Fibroblast of pulmonary artery (primary cell): ENCODE results near the gene RABGGTA.

Experiments used
- DNase-seq: peaks from one replicate; pipeline ENCODE4 v3.0.0-alpha.2; 2010; ENCODE audit warnings: low read depth
- H3K4me3 ChIP-seq: replicated peaks from 2 replicates; pipeline ENCODE4 v1.5.1; 2011; ENCODE audit warnings: low read depth, mild to moderate bottlenecking, control low read depth, low read length, moderate library complexity
- TF ChIP-seq, protein P1 (sequence below): IDR thresholded peaks from 2 replicates; pipeline ENCODE4 v1.5.1; 2011; ENCODE audit warnings: mild to moderate bottlenecking, control low read depth, low read length, inconsistent platforms; ENCODE audit errors: missing control alignments

Gene RABGGTA

DNA sequence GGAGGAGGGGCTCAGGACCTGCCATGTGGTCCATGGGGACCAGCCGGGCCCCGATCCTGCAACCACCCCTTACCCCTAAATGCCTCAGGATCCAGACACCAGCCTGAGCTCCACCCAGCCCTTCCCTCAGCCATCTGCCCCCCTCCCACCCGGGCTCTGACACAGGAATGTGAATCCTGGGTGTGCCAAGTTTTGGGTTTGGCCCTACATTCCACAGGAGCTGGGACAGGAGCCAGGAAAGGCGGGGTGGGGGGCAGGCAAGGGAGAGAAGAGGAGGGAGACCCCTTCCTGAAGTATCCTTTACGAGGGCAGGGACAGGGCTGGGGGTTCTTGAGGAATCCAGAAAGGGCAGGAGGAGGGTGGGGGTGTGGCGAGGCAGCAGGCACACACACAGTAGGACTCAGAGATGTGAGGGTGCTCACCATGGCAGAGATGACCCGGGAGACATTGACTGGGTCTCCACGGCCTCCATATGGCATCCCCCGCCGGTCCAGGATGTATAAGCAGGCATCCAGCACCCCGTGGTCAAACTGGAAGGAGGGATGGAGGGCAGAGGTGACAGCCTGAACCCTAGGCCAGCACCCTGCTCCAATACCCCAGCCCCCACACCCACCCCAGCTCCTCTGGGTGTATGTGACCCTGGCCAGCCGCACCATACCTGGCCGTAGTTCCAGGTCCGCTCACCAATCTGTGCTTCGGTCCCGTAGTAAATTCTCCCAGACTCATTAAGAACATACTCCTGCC lies 11.9 kb downstream of the RABGGTA start:
- peak; percentile 49 for DNase-seq
- H3K4me3 ChIP-seq = no peak overlapping the region
- TF ChIP-seq, protein P1, sequence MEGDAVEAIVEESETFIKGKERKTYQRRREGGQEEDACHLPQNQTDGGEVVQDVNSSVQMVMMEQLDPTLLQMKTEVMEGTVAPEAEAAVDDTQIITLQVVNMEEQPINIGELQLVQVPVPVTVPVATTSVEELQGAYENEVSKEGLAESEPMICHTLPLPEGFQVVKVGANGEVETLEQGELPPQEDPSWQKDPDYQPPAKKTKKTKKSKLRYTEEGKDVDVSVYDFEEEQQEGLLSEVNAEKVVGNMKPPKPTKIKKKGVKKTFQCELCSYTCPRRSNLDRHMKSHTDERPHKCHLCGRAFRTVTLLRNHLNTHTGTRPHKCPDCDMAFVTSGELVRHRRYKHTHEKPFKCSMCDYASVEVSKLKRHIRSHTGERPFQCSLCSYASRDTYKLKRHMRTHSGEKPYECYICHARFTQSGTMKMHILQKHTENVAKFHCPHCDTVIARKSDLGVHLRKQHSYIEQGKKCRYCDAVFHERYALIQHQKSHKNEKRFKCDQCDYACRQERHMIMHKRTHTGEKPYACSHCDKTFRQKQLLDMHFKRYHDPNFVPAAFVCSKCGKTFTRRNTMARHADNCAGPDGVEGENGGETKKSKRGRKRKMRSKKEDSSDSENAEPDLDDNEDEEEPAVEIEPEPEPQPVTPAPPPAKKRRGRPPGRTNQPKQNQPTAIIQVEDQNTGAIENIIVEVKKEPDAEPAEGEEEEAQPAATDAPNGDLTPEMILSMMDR = no peak

DNA sequence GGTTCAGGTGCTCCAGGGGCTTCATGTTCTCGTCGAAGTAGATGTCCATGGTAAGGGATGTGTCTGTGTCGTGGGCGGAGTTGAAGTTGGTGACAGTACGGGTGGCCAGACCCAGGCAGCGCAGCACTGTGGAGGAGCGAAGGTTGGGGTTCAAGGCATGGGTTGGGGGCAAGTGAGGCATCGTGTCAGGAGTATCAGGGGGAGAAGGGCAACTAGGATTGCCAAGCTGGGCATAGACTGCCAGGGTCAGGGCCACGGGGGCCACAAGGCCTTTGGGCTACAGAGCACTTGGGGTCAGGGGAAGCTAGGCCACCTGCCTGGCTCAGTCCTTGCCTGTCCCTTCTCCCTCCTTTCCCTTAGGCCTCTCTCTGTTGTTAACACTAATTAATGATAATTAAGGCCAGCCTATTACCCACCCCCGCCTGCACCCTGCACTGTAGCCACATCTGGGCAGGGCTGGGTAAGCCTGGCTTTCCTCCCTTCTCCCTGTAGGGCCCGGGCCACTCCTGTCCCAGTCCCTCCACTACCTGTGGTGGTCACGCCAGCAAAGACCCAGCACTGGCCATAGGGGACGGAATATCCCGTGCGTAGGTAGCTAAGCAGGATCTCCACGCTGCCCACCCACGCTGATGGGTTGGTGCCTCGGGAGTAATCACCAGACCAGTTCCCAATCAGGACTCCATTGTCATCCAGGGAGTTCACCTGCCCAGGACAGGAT lies 12.7 kb downstream of the RABGGTA start:
- TF ChIP-seq, protein P1 = no peak
- no peak for DNase-seq
- no peak overlapping the region for H3K4me3 ChIP-seq

DNA sequence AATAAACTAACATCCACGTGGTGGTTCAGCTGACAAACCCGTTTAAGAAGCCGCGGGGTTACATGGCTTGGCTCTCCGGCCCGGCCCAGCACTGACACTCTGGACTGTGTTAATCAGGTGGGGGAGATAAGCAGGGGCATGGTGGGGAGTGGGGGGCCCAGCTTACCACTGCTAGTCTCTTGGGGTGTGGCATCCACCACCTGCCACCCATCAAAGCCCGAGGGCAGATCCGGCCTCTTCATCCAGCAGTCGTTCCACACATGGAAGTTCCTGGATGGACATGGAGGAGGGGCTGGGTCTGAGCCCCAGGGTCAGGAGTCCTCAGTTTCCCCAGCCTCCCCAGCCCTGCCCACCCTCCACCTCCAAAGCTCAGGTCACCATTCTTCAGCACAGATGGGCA lies 13.3 kb downstream of the RABGGTA start:
- H3K4me3 ChIP-seq = no peak overlapping the region
- TF ChIP-seq, protein P1 = no peak
- no peak for DNase-seq

DNA sequence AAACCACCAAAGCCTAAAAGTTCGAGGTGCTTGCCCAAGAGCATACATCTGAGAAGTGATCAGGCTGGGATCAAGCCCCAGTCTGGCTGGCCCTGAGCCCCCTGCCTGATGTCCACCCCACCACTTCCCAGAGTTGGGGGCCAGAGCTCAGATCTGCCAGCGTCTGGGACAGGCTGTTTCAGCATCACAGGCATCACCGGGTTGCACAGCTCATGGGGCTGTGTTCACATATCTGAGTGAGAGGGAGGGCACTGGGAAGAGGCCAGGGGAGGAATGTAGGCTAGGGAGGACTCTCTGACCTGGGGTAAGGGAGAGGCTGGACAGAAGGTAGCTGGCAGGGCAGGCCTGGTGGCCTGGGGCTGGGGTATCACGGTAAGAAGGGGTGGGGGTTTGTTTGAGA lies 14.4 kb downstream of the RABGGTA start:
- H3K4me3 ChIP-seq = no peak overlapping the region
- TF ChIP-seq, protein P1 = no peak
- DNase-seq = no peak

DNA sequence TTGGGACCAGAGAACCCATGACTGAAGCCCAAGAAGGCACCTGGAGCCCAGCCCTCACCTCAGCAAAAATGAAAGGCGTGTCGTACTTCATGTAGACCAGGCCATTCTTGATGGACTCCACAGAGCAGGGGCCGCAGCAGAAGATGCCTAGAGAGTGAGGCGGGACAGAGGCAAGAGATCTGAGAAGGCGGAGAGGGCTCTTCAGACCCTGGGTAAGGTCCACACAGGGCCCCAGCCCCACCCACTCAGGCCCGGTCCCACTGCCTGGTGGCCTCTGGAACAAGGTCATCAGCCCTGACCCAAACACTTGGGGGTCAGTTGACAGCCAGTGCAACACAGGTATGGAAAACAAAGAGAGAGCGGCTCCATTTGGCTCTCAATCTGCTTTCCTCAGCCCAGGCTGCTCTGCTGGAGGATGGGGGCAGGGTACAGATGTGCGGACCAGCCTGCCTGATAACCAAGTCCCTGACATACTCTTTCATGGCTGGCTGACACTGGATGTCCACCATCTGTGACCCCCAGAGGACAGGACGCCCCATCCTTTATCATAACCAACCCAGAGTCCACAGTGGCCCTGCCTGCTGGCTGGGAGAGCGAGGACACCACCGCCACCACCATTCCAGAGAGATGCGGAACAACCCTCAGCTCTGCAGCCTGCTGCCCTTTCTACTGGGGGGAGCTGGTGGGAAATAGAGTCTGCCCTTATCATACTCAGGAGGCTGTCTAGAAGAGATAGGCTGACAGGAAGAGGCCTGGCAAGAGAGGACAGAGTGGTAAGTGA lies 15.3 kb downstream of the RABGGTA start:
- TF ChIP-seq, protein P1 = no peak
- no peak overlapping the region for H3K4me3 ChIP-seq
- no peak for DNase-seq

DNA sequence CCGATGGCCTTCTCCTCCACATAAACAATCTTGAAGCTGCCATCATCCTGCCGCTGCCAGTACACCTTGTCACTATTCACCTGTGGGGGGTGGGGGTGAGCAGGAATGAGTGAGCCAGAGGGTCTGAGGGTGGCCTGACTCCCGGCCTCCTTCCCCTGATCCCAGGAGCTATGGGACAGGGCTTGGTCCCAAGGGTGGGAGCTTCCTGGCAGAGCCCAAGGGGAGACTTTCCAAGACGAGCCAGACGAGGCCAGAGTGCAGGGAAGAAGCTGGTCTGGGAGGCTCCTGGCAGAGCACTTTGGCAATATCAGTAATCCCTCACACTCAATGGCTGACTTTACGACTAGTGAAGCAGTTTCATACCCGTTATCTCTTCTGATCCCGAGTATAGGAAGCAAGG lies 16.0 kb downstream of the RABGGTA start:
- TF ChIP-seq, protein P1 = no peak
- DNase-seq = no peak
- H3K4me3 ChIP-seq = no peak overlapping the region
